Measurements from ENCODE around the gene CERS1. TPM values are rescaled to one million over a fixed set of nuclear protein-coding genes. Genes with fewer than 3 reads are reported as not detected.

Gene CERS1
- polyA plus RNA-seq, 3 donors, result not detected

DNA sequence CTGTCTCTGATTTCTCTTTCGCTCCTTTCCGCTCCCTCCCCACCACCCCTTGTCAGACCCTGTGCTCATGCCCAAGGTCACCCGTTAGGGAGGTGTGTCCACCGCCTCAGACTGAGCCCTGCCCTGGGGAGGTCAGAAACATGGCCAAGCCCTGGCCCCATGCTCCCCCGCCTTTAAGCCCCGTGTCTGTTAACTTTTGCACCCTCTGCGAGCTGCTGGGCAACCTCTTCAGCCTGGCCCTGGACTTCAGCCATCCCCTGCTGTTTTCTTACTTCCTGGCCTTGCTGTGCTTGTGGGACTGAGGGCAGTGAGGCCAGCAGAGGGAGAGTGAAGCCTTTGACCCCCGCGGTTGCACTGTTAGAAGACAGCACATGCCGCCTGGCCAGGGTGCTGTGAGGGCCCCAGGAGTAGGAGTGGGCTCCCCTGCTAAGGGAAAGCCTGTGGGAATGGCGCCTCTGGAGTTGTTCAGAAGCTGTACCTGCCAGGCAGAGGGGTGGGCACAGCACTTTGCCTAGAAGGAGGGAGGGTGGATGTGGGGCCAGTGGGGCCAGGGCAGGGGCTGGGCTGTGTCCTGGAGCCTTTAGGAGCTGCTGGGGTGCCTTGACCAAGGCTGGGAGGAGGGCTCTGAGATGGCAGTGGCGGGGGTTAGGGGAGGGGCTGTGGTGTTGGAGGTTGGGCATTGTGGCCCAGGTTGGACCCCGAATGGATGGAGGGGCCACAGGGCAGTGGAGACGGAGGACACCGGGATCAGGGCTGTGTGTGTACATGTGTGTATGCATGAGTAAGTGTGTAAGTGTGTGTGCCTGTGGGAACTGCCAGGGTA is 56.3 kb downstream of the CERS1 start:
- Histone ChIP-seq H3K4me2 (replicated peaks; ENCODE audit: extremely low read depth, low read length, poor library complexity, severe bottlenecking) (no peak overlapping the region), H3K9ac (ENCODE audit: insufficient read depth, low read length, poor library complexity, severe bottlenecking) (peak overlapping the region; percentile 21), H2AFZ (ENCODE audit: insufficient read depth, low read depth, low read length, poor library complexity, severe bottlenecking) (no peak overlapping the region), H3K36me3 (replicated peaks in 1 of 2; ENCODE audit: control insufficient read depth in 1 of 2, insufficient read depth in 2 of 2, low read length in 2 of 2) (peaks cover 17 to 62% of the 10 kb centered on the region in 2 donors), H3K4me1 (ENCODE audit: control insufficient read depth in 1 of 2, insufficient read depth in 2 of 2, low read length in 2 of 2) (peaks cover 0 to 18% of the 10 kb centered on the region in 2 donors), H3K9me3 (replicated peaks in 1 of 2; ENCODE audit: control insufficient read depth in 1 of 2, insufficient read depth in 1 of 2, low read length in 2 of 2) (no peaks in the 10 kb centered on the region), H3K27ac (ENCODE audit: low read depth in 1 of 2, low read length in 2 of 2) (peak overlapping the region in 1 of 2 donors; percentile 42), H3K4me3 (replicated peaks in 1 of 3; ENCODE audit: low read depth in 2 of 3, low read length in 3 of 3) (no peak overlapping the region), H3K27me3 (ENCODE audit: control insufficient read depth in 2 of 2, insufficient read depth in 2 of 2, low read length in 2 of 2) (no peaks in the 10 kb centered on the region), H4K20me1 (ENCODE audit: insufficient read depth, low read length) (peaks cover 100% of the 10 kb centered on the region), H3K79me2 (ENCODE audit: insufficient read depth, low read length) (peaks cover 100% of the 10 kb centered on the region)
- 92% methylated on average over 13 of the region's 15 CpGs for WGBS (ENCODE audit: insufficient coverage)
- peak in 1 of 3 donors; percentile 2 for DNase-seq
- H3K27me3 Mint-ChIP-seq (ENCODE audit: low read depth in 3 of 3), result peaks cover 0 to 4% (median 0%) of the 10 kb centered on the region in 3 donors
- peaks cover 27 to 65% of the 10 kb centered on the region in 2 donors for H3K36me3 Mint-ChIP-seq
- H3K9me3 Mint-ChIP-seq, result peaks cover 0 to 2% (median 0%) of the 10 kb centered on the region in 7 donors
- H3K4me1 Mint-ChIP-seq, result peaks cover 67% of the 10 kb centered on the region
- TF ChIP-seq, protein P1, sequence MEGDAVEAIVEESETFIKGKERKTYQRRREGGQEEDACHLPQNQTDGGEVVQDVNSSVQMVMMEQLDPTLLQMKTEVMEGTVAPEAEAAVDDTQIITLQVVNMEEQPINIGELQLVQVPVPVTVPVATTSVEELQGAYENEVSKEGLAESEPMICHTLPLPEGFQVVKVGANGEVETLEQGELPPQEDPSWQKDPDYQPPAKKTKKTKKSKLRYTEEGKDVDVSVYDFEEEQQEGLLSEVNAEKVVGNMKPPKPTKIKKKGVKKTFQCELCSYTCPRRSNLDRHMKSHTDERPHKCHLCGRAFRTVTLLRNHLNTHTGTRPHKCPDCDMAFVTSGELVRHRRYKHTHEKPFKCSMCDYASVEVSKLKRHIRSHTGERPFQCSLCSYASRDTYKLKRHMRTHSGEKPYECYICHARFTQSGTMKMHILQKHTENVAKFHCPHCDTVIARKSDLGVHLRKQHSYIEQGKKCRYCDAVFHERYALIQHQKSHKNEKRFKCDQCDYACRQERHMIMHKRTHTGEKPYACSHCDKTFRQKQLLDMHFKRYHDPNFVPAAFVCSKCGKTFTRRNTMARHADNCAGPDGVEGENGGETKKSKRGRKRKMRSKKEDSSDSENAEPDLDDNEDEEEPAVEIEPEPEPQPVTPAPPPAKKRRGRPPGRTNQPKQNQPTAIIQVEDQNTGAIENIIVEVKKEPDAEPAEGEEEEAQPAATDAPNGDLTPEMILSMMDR (IDR thresholded peaks at IDR 0.05), result no peak
- intact Hi-C loops (cut with micrococcal nuclease), result loop anchor here in 1 of 2 donors (10.0 kb wide), 1 partner anchor 135 kb away; no protein-coding TSS in a partner anchor
- no peak overlapping the region for H3K4me3 Mint-ChIP-seq
- peak overlapping the region in 5 of 7 donors; percentile 24 to 66 (median 53) for H3K27ac Mint-ChIP-seq

DNA sequence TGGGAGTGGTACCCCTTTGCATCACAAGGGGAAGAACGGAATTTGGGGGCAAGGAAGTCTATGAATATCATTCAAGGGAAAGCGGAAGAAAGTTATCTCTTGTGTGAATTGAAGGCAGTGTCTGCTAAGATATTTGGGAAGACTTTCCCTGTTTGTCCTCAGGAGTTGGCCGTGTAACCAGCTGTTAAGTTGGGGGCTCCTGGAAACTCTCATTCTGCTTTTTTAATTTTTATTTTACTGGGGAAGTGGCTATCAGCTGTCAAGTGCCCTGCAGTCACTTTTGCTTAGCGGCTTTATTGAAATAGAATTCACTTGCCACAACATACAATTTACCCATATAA is 61.3 kb downstream of the CERS1 start:
- 73% methylated on average over 3 of the region's 4 CpGs for WGBS (ENCODE audit: insufficient coverage)
- H4K20me1 ChIP-seq (ENCODE audit: insufficient read depth, low read length), result peaks cover 73% of the 10 kb centered on the region
- H3K4me3 Mint-ChIP-seq, result peak overlapping the region in 1 of 2 donors; percentile 28
- H3K79me2 ChIP-seq (ENCODE audit: insufficient read depth, low read length), result peaks cover 83% of the 10 kb centered on the region
- H3K9me3 ChIP-seq (replicated peaks in 1 of 2; ENCODE audit: control insufficient read depth in 1 of 2, insufficient read depth in 1 of 2, low read length in 2 of 2), result no peaks in the 10 kb centered on the region
- peak overlapping the region; percentile 83 for H3K4me2 ChIP-seq (replicated peaks; ENCODE audit: extremely low read depth, low read length, poor library complexity, severe bottlenecking)
- peaks cover 61% of the 10 kb centered on the region for H3K4me1 Mint-ChIP-seq
- H3K27ac Mint-ChIP-seq, result peak overlapping the region in 2 of 7 donors; percentile 4 to 46
- intact Hi-C loops (cut with micrococcal nuclease), result no loop called here
- H3K9ac ChIP-seq (ENCODE audit: insufficient read depth, low read length, poor library complexity, severe bottlenecking), result peak overlapping the region; percentile 89
- DNase-seq, result no peak
- H3K27ac ChIP-seq (ENCODE audit: low read depth in 1 of 2, low read length in 2 of 2), result peak overlapping the region in 1 of 2 donors; percentile 79
- TF ChIP-seq, protein P1 (IDR thresholded peaks at IDR 0.05), result no peak
- peaks cover 5 to 8% (median 6%) of the 10 kb centered on the region in 3 donors for H3K27me3 Mint-ChIP-seq (ENCODE audit: low read depth in 3 of 3)
- peaks cover 24 to 41% of the 10 kb centered on the region in 2 donors for H3K4me1 ChIP-seq (ENCODE audit: control insufficient read depth in 1 of 2, insufficient read depth in 2 of 2, low read length in 2 of 2)
- H3K4me3 ChIP-seq (replicated peaks in 1 of 3; ENCODE audit: low read depth in 2 of 3, low read length in 3 of 3), result peak overlapping the region in 1 of 3 experiments; percentile 90
- H3K36me3 Mint-ChIP-seq, result peaks cover 29 to 49% of the 10 kb centered on the region in 2 donors
- H3K27me3 ChIP-seq (ENCODE audit: control insufficient read depth in 2 of 2, insufficient read depth in 2 of 2, low read length in 2 of 2), result no peaks in the 10 kb centered on the region
- peaks cover 17 to 54% of the 10 kb centered on the region in 2 donors for H3K36me3 ChIP-seq (replicated peaks in 1 of 2; ENCODE audit: control insufficient read depth in 1 of 2, insufficient read depth in 2 of 2, low read length in 2 of 2)
- no peaks in the 10 kb centered on the region for H3K9me3 Mint-ChIP-seq
- no peak overlapping the region for H2AFZ ChIP-seq (ENCODE audit: insufficient read depth, low read depth, low read length, poor library complexity, severe bottlenecking)

All from CD14-positive monocyte (primary cell).